K562 (cell line): Measurements from ENCODE around the gene CPHXL2. TPM values are rescaled to one million over a fixed set of nuclear protein-coding genes. Genes with fewer than 3 reads are reported as not detected.

Experiments used
- BCL6 ChIP-seq: fragments of 250-450 bp; sonication (Bioruptor Pico); IDR thresholded peaks from 2 replicates; pipeline ENCODE4 v1.4.0; 2020
- EP300 ChIP-seq: IDR thresholded peaks from 2 replicates; pipeline ENCODE4 v1.6.1; 2012; ENCODE audit warnings: low read length, improper control_type of control experiment
- HDAC1 ChIP-seq, 2 experiments: fragments of 450-650 bp; IDR thresholded peaks; 2 replicates each; pipeline ENCODE4 v1.6.1; 2016 to 2017; ENCODE audit warnings: inconsistent platforms in 1 of 2, mild to moderate bottlenecking in 1 of 2, moderate library complexity in 1 of 2
- HLTF ChIP-seq: fragments of 450-650 bp; IDR thresholded peaks from 2 replicates; pipeline ENCODE4 v1.6.1; 2016
- ILF3 ChIP-seq: fragments of 450-650 bp; IDR thresholded peaks from 2 replicates; pipeline ENCODE4 v1.6.1; 2018; ENCODE audit warnings: antibody characterized with exemption, mild to moderate bottlenecking, moderate library complexity, borderline replicate concordance
- MEIS2 ChIP-seq: fragments of 450-650 bp; IDR thresholded peaks from 2 replicates; pipeline ENCODE4 v1.6.1; 2014; ENCODE audit warnings: mild to moderate bottlenecking; ENCODE audit not compliant: partially characterized antibody
- NR4A1 ChIP-seq, 2 experiments: fragments of 250-450 bp in 1 of 2; fragments of 450-650 bp in 1 of 2; sonication (Bioruptor Pico) in 1 of 2; IDR thresholded peaks; 2 replicates each; pipeline versions ENCODE4 v1.4.0 to v1.6.1; 2016 to 2020; ENCODE audit warnings: mild to moderate bottlenecking in 2 of 2, missing compliant biosample characterization in 1 of 2, missing genetic modification characterization in 1 of 2, moderate library complexity in 1 of 2
- PHB ChIP-seq: fragments of 250-450 bp; sonication (Bioruptor Pico); IDR thresholded peaks from 2 replicates; pipeline ENCODE4 v1.5.0; 2021
- RBM15 ChIP-seq: fragments of 200-400 bp; formaldehyde crosslinking; IDR thresholded peaks from 2 replicates; pipeline ENCODE4 v1.6.1; 2018; ENCODE audit warnings: mild to moderate bottlenecking, low read length, moderate library complexity; ENCODE audit not compliant: insufficient read depth
- ZKSCAN8 ChIP-seq: fragments of 200-800 bp; sonication (Bioruptor generic); IDR thresholded peaks from 2 replicates; pipeline ENCODE4 v1.6.1; 2016; ENCODE audit warnings: missing genetic modification characterization, missing compliant biosample characterization
- ZNF324 ChIP-seq: fragments of 250-450 bp; sonication (Bioruptor Pico); IDR thresholded peaks from 2 replicates; pipeline ENCODE4 v1.4.0; 2020; ENCODE audit warnings: mild to moderate bottlenecking
- ZNF785 ChIP-seq: fragments of 250-450 bp; sonication (Bioruptor Pico); IDR thresholded peaks from 2 replicates; pipeline ENCODE4 v1.4.0; 2020; ENCODE audit warnings: mild to moderate bottlenecking
- polyA plus RNA-seq, 8 experiments: library from polyadenylated mRNA; depleted of rRNA in 4 of 8; stranded (reverse) in 5 of 8; unstranded in 3 of 8; fragments of >200 nt; fragmentation: Nextera tagmentation in 2 of 8; fragmentation: Illumina TruSeq in 1 of 8; extraction: Ambion mirVana in 2 of 8; extraction: Trizol in 1 of 8; gene quantifications; 2 replicates each; pipeline versions ENCODE4 v1.2.1 to v1.2.3, GENCODE V29; 2011 to 2014; ENCODE audit warnings: inconsistent platforms in 1 of 8, missing spikeins in 1 of 8
- total RNA-seq, 7 experiments: library from RNA; depleted of rRNA in 6 of 7; stranded (reverse); fragments of >200 nt in 6 of 7; fragmentation: Illumina TruSeq in 2 of 7; extraction: Trizol in 2 of 7; gene quantifications; 2 replicates each; pipeline versions ENCODE4 v1.2.1 to v1.2.3, GENCODE V29; 2011 to 2021; ENCODE audit warnings: low replicate concordance in 1 of 7
- TF ChIP-seq, protein P1 (sequence below): sonication (generic); formaldehyde crosslinking; IDR thresholded peaks from 2 replicates; pipeline ENCODE4 v1.8.0; 2022; ENCODE audit warnings: mild to moderate bottlenecking, missing genetic modification reagents
- TF ChIP-seq, protein P2 (sequence below): sonication (generic); formaldehyde crosslinking; IDR thresholded peaks from 2 replicates; pipeline ENCODE4 v1.8.0; 2022; ENCODE audit warnings: mild to moderate bottlenecking, missing genetic modification reagents
- TF ChIP-seq, protein P3 (sequence below): fragments of 450-650 bp; IDR thresholded peaks from 2 replicates; pipeline ENCODE4 v1.6.1; 2014; ENCODE audit warnings: low read depth, mild to moderate bottlenecking, moderate library complexity, borderline replicate concordance
- TF ChIP-seq, protein P4 (sequence below): fragments of 250-450 bp; sonication (Bioruptor Pico); IDR thresholded peaks from 2 replicates; pipeline ENCODE4 v1.5.0; 2020; ENCODE audit warnings: mild to moderate bottlenecking

CPHXL2 gene
- total and polyA plus RNA-seq, 9 of the 15 experiments (the other 6 are each of a cell fraction or from before 2014, with no cell fraction given), result not detected

DNA sequence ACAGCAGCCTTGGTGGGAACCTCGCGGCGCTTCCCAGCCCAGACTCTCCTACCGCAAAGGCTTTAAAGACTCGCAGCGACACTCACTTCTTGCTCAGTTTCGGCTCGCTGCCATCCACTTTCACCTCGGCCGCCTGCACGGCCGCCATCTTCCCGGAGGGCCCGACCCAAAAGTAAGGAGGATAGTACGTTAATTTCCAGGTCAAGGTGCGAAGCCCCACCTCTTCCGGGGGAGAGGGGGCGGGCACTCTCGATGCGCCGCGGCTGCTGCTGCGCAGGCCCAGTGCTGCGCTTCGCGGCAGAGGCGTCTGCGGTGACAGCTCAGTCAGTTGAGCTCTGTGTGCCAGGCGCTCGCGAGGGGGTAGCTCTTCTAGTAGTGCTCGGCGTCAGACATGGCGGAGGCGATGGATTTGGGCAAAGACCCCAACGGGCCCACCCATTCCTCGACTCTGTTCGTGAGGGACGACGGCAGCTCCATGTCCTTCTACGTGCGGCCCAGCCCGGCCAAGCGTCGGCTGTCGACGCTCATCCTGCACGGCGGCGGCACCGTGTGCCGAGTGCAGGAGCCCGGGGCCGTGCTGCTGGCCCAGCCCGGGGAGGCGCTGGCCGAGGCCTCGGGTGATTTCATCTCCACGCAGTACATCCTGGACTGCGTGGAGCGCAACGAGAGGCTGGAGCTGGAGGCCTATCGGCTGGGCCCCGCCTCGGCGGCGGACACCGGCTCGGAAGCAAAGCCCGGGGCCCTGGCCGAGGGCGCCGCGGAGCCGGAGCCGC lies 29.1 kb downstream of the CPHXL2 start, which contains the start of the genes KARS1 and TERF2IP (continued):
- TF ChIP-seq, protein P1, sequence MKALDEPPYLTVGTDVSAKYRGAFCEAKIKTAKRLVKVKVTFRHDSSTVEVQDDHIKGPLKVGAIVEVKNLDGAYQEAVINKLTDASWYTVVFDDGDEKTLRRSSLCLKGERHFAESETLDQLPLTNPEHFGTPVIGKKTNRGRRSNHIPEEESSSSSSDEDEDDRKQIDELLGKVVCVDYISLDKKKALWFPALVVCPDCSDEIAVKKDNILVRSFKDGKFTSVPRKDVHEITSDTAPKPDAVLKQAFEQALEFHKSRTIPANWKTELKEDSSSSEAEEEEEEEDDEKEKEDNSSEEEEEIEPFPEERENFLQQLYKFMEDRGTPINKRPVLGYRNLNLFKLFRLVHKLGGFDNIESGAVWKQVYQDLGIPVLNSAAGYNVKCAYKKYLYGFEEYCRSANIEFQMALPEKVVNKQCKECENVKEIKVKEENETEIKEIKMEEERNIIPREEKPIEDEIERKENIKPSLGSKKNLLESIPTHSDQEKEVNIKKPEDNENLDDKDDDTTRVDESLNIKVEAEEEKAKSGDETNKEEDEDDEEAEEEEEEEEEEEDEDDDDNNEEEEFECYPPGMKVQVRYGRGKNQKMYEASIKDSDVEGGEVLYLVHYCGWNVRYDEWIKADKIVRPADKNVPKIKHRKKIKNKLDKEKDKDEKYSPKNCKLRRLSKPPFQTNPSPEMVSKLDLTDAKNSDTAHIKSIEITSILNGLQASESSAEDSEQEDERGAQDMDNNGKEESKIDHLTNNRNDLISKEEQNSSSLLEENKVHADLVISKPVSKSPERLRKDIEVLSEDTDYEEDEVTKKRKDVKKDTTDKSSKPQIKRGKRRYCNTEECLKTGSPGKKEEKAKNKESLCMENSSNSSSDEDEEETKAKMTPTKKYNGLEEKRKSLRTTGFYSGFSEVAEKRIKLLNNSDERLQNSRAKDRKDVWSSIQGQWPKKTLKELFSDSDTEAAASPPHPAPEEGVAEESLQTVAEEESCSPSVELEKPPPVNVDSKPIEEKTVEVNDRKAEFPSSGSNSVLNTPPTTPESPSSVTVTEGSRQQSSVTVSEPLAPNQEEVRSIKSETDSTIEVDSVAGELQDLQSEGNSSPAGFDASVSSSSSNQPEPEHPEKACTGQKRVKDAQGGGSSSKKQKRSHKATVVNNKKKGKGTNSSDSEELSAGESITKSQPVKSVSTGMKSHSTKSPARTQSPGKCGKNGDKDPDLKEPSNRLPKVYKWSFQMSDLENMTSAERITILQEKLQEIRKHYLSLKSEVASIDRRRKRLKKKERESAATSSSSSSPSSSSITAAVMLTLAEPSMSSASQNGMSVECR (CRISPR knock-in tag), result peak; percentile 89
- TF ChIP-seq, protein P2, sequence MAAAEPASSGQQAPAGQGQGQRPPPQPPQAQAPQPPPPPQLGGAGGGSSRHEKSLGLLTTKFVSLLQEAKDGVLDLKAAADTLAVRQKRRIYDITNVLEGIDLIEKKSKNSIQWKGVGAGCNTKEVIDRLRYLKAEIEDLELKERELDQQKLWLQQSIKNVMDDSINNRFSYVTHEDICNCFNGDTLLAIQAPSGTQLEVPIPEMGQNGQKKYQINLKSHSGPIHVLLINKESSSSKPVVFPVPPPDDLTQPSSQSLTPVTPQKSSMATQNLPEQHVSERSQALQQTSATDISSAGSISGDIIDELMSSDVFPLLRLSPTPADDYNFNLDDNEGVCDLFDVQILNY (CRISPR knock-in tag), result no peak
- TF ChIP-seq MEIS2, result peak; percentile 93
- no peak for TF ChIP-seq EP300
- TF ChIP-seq ZNF785 (CRISPR knock-in tag), result no peak
- TF ChIP-seq, protein P3, sequence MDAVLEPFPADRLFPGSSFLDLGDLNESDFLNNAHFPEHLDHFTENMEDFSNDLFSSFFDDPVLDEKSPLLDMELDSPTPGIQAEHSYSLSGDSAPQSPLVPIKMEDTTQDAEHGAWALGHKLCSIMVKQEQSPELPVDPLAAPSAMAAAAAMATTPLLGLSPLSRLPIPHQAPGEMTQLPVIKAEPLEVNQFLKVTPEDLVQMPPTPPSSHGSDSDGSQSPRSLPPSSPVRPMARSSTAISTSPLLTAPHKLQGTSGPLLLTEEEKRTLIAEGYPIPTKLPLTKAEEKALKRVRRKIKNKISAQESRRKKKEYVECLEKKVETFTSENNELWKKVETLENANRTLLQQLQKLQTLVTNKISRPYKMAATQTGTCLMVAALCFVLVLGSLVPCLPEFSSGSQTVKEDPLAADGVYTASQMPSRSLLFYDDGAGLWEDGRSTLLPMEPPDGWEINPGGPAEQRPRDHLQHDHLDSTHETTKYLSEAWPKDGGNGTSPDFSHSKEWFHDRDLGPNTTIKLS, result 0 out of 2 replicates have a peak, but pooled peaks have one; percentile 68
- TF ChIP-seq HDAC1 (IDR thresholded peaks at IDR 0.05), result peak in 1 of 2 experiments; percentile 39; a peak in 2 of 4 replicates
- no peak for TF ChIP-seq HLTF
- no peak for TF ChIP-seq PHB (CRISPR knock-in tag)
- TF ChIP-seq ZNF324 (CRISPR knock-in tag), result no peak
- TF ChIP-seq ILF3, result no peak; the same call in 1 of the 2 replicates
- TF ChIP-seq NR4A1 (CRISPR knock-in tag; IDR thresholded peaks at IDR 0.05), result no peak
- no peak for TF ChIP-seq NR4A1 (tag; IDR thresholded peaks at IDR 0.05)
- no peak for TF ChIP-seq ZKSCAN8
- TF ChIP-seq BCL6 (CRISPR knock-in tag), result no peak
- TF ChIP-seq, protein P4, sequence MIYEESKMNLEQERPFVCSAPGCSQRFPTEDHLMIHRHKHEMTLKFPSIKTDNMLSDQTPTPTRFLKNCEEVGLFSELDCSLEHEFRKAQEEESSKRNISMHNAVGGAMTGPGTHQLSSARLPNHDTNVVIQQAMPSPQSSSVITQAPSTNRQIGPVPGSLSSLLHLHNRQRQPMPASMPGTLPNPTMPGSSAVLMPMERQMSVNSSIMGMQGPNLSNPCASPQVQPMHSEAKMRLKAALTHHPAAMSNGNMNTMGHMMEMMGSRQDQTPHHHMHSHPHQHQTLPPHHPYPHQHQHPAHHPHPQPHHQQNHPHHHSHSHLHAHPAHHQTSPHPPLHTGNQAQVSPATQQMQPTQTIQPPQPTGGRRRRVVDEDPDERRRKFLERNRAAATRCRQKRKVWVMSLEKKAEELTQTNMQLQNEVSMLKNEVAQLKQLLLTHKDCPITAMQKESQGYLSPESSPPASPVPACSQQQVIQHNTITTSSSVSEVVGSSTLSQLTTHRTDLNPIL (CRISPR knock-in tag), result no peak
- no peak for TF ChIP-seq RBM15
